PFSK-1 (cell line): ENCODE results near the gene AHI1.

Source experiments
- POLR2AphosphoS5 ChIP-seq: IDR thresholded peaks from 2 replicates; pipeline ENCODE4 v1.6.1; 2012; ENCODE audit warnings: low read depth, mild to moderate bottlenecking, control low read depth, low read length, moderate library complexity
- TF ChIP-seq, protein P1 (sequence below), 2 experiments: IDR thresholded peaks; 2 replicates each; pipeline versions ENCODE4 v1.6.1 to v1.8.0; 2011 to 2012; ENCODE audit warnings: low read depth in 2 of 2, low read length in 2 of 2, control low read depth in 1 of 2, inconsistent platforms in 1 of 2, mild to moderate bottlenecking in 1 of 2, moderate library complexity in 1 of 2; ENCODE audit not compliant: insufficient read depth in 1 of 2

- TF ChIP-seq POLR2AphosphoS5, result no peak
- TF ChIP-seq, protein P1, sequence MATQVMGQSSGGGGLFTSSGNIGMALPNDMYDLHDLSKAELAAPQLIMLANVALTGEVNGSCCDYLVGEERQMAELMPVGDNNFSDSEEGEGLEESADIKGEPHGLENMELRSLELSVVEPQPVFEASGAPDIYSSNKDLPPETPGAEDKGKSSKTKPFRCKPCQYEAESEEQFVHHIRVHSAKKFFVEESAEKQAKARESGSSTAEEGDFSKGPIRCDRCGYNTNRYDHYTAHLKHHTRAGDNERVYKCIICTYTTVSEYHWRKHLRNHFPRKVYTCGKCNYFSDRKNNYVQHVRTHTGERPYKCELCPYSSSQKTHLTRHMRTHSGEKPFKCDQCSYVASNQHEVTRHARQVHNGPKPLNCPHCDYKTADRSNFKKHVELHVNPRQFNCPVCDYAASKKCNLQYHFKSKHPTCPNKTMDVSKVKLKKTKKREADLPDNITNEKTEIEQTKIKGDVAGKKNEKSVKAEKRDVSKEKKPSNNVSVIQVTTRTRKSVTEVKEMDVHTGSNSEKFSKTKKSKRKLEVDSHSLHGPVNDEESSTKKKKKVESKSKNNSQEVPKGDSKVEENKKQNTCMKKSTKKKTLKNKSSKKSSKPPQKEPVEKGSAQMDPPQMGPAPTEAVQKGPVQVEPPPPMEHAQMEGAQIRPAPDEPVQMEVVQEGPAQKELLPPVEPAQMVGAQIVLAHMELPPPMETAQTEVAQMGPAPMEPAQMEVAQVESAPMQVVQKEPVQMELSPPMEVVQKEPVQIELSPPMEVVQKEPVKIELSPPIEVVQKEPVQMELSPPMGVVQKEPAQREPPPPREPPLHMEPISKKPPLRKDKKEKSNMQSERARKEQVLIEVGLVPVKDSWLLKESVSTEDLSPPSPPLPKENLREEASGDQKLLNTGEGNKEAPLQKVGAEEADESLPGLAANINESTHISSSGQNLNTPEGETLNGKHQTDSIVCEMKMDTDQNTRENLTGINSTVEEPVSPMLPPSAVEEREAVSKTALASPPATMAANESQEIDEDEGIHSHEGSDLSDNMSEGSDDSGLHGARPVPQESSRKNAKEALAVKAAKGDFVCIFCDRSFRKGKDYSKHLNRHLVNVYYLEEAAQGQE (IDR thresholded peaks at IDR 0.05; ENCODE audit: insufficient read depth in 1 of 2, low read depth in 2 of 2, low read length in 2 of 2), result no peak
Measured at GRCh38 chr6:135258970-135259369, 238.6 kb downstream of the AHI1 start.
